Small intestine (tissue), 16 donors: ENCODE results near the gene THOC6. TPM values are rescaled to one million over a fixed set of nuclear protein-coding genes. Genes with fewer than 3 reads are reported as not detected.
A peak's percentile ranks its signal among the peaks of the same experiment; 100 is the strongest.

Experiments used
- DNase-seq, 2 donors: peaks; one replicate each; pipeline versions ENCODE4 v3.0.0 to v3.0.0-alpha.2; 2013
- FAIRE-seq: peaks from 2 replicates; lab custom pipeline; 2012; peaks lifted over from hg19 to GRCh38; lab: Jason Lieb, UNC
- H3K27ac ChIP-seq, 3 donors: one replicate each; pipeline ENCODE4 v1.5.1; 2013; ENCODE audit warnings: low read length in 2 of 3, mild to moderate bottlenecking in 2 of 3, control low read depth in 1 of 3, inconsistent platforms in 1 of 3, low read depth in 1 of 3, moderate library complexity in 1 of 3
- H3K27me3 ChIP-seq, 3 donors: one replicate each; pipeline ENCODE4 v1.6.1; 2013; ENCODE audit warnings: low read length in 3 of 3, inconsistent platforms in 1 of 3; ENCODE audit not compliant: control insufficient read depth in 3 of 3, insufficient read depth in 3 of 3
- H3K36me3 ChIP-seq, 3 donors: one replicate each; pipeline ENCODE4 v1.6.1; 2013; ENCODE audit warnings: low read length in 3 of 3, inconsistent platforms in 1 of 3, low read depth in 1 of 3, mild to moderate bottlenecking in 1 of 3, moderate library complexity in 1 of 3; ENCODE audit not compliant: control insufficient read depth in 3 of 3, insufficient read depth in 2 of 3
- H3K4me1 ChIP-seq, 3 donors: one replicate each; pipeline ENCODE4 v1.6.1; 2013; ENCODE audit warnings: low read length in 2 of 3, inconsistent platforms in 1 of 3, low read depth in 1 of 3, mild to moderate bottlenecking in 1 of 3, moderate library complexity in 1 of 3; ENCODE audit not compliant: control insufficient read depth in 3 of 3, insufficient read depth in 2 of 3
- H3K4me3 ChIP-seq, 3 donors: one replicate each; pipeline ENCODE4 v1.5.1; 2013; ENCODE audit warnings: low read length in 3 of 3, control low read depth in 1 of 3, inconsistent platforms in 1 of 3, low read depth in 1 of 3, mild to moderate bottlenecking in 1 of 3, moderate library complexity in 1 of 3
- H3K9me3 ChIP-seq, 2 donors: one replicate each; pipeline ENCODE4 v1.6.1; 2013; ENCODE audit warnings: low read depth in 1 of 2, low read length in 1 of 2; ENCODE audit not compliant: control insufficient read depth in 2 of 2, insufficient read depth in 1 of 2
- WGBS, 3 donors: extraction: QIAGEN DNeasy Blood & Tissue Kit; methylation state at CpG; one replicate each; pipeline ENCODE4 v1.1.7; 2013; 5-methylcytosine and 5-hydroxymethylcytosine counted together
- long read RNA-seq, 10 donors: transcript quantifications; one replicate each; lab custom pipeline, GENCODE V29; 2026
- polyA plus RNA-seq, 4 donors: library from polyadenylated mRNA; stranded (reverse) in 3 of 4; unstranded in 1 of 4; fragments of 200-250 nt in 3 of 4; fragments of 120-200 nt in 1 of 4; gene quantifications; one replicate each; pipeline versions ENCODE4 v1.2.1 to v1.2.3, GENCODE V29; 2013
- donor health status: healthy with polysubstance abuse.
- donor health status: control.
- donor health status: control.
- donor health status: Bipolar disorder and iron deficiency.
- donor health status: healthy.

The THOC6 gene
- 10 to 100 TPM; 35.9 to 51.4 (median 45.0) TPM for polyA plus RNA-seq
- long read RNA-seq, donor 1: 0 reads
- long read RNA-seq, donor 2, partial matches to known transcripts: 0 of 2 reads
- long read RNA-seq, donor 2, other reads (novel, unspliced or antisense): 0 of 2 reads
- long read RNA-seq, donor 3, transcript THOC6-202 (13 exons, 1,419 nt): major isoform, 5 of 7 reads
- long read RNA-seq, donor 3, partial matches to known transcripts: 0 of 7 reads
- long read RNA-seq, donor 3, other reads (novel, unspliced or antisense): 0 of 7 reads
- long read RNA-seq, donor 4: 0 reads
- long read RNA-seq, donor 5, partial matches to known transcripts: 6 of 8 reads
- long read RNA-seq, donor 5, other reads (novel, unspliced or antisense): 0 of 8 reads
- long read RNA-seq, donor 6, transcript THOC6-202 (13 exons, 1,419 nt): major isoform, 6 of 6 reads
- long read RNA-seq, donor 6, partial matches to known transcripts: 0 of 6 reads
- long read RNA-seq, donor 6, other reads (novel, unspliced or antisense): 0 of 6 reads
- long read RNA-seq, donor 7, partial matches to known transcripts: 0 of 4 reads
- long read RNA-seq, donor 7, other reads (novel, unspliced or antisense): 0 of 4 reads
- long read RNA-seq, donor 8: 0 reads
- long read RNA-seq, donor 9, partial matches to known transcripts: 0 of 1 reads
- long read RNA-seq, donor 9, other reads (novel, unspliced or antisense): 0 of 1 reads
- long read RNA-seq, donor 10, transcript THOC6-202 (13 exons, 1,419 nt): major isoform, 8 of 8 reads
- long read RNA-seq, donor 10, partial matches to known transcripts: 0 of 8 reads
- long read RNA-seq, donor 10, other reads (novel, unspliced or antisense): 0 of 8 reads

DNA sequence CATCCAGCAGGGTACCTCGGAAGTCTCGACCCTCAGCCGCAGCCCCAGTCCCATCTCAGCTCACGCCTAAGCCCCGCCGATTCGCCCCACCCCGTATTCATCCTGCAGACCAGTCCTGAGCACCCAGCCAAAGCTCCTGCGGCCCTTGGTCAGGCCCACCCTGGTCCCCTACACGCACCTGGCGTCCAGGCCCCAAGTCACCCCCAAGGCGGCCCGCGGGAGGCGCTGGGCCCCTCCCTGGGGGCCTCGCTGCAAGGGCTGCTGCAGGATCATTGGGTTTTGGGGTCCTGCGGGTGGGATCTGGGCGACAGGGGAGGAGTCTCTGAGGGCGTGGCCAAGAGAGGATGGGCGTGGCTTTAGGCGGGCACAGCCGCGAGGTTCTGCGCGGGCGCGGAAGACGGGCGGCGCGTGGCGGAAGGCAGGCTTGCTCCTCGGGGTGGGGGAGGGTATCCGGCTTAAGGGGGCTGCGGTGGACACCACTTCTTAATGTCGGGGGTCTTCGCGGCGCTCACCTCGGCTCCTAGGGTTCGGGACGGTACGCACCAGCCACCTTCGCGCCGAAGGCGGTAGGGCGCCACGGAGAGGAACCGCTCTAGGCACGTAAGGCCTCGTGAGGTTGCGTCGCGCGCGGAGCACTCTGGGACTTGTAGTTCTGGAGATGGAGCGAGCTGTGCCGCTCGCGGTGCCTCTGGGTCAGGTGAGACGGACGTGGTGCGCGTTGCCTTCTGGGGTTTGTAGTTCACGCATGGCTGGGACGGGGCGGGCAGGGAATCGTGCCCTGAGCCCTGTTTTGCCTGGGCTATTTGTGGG lies at the start of gene THOC6, which contains the start of gene HCFC1R1:
Gene THOC6, plus strand, starts transcription at position 367 of the 810 bp plus-strand sequence. Its CDS starts 292 bp downstream, at position 659.
Gene HCFC1R1, minus strand, starts transcription at position 274 of the 810 bp plus-strand sequence. Its CDS starts 1 bp downstream, at position 273.
- no peaks in the 10 kb centered on the region for H3K9me3 ChIP-seq
- DNase-seq: peak; percentile 98 to 99
- H3K27me3 ChIP-seq: peaks cover 0 to 4% (median under 1%) of the 10 kb centered on the region in 3 donors
- H3K4me3 ChIP-seq: peak within 1 kb of the TSS; percentile 33 to 97 (median 53)
- H3K36me3 ChIP-seq: peaks cover 0 to 53% (median 5%) of the 10 kb centered on the region in 3 donors
- H3K27ac ChIP-seq: peak within 1 kb of the TSS; percentile 80 to 99 (median 93)
- 1% methylated on average over 53 to 69 of the region's 69 CpGs for WGBS, 3 donors
- peaks cover 2 to 50% (median 17%) of the 10 kb centered on the region in 3 donors for H3K4me1 ChIP-seq
- no peak for FAIRE-seq

DNA sequence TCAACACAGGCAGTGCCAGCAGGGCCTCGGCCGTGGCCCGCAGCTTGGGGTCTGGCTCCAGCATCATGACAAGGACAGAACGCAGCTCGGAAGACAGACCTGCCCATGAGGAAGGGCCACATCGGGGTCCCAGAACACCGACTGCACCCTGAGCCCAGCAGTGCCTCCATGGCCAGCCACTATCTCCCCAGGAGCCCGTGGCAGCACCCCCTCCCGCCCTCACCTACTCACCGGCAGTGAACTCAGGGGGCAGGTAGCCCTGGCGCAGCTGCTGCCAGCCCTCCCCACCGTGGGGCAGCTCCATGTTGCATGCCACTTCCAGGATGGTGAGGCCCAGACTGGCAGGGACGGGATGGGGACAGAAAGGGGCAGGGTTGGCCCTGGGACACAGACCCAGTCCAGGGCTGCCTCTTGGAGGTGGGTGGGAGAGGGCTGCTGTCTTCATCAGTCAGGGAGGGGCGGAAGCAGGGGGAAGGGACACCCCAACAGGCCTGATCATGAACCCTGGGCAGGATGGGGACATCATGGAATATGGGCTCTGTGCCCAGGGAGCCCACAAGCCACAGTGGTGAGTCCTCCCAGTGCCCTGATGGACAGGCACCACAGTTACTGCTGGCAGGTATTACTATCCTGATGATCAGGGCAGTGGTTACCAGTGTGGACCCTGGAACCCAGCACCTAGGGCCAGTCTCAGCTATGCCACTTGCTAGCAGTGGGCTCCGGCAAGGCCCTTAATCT lies 49.3 kb upstream of the THOC6 start:
- no peaks in the 10 kb centered on the region for H3K27me3 ChIP-seq
- H3K4me1 ChIP-seq: peaks cover 0 to 13% (median 0%) of the 10 kb centered on the region in 3 donors
- peaks cover 0 to 71% (median 0%) of the 10 kb centered on the region in 3 donors for H3K36me3 ChIP-seq
- H3K27ac ChIP-seq: no peak overlapping the region
- 91 to 94% (median 93%) methylated on average over 14 to 15 of the region's 15 CpGs for WGBS, 3 donors
- no peaks in the 10 kb centered on the region for H3K9me3 ChIP-seq
- H3K4me3 ChIP-seq: no peak overlapping the region
- DNase-seq (no peak), FAIRE-seq (no peak)

DNA sequence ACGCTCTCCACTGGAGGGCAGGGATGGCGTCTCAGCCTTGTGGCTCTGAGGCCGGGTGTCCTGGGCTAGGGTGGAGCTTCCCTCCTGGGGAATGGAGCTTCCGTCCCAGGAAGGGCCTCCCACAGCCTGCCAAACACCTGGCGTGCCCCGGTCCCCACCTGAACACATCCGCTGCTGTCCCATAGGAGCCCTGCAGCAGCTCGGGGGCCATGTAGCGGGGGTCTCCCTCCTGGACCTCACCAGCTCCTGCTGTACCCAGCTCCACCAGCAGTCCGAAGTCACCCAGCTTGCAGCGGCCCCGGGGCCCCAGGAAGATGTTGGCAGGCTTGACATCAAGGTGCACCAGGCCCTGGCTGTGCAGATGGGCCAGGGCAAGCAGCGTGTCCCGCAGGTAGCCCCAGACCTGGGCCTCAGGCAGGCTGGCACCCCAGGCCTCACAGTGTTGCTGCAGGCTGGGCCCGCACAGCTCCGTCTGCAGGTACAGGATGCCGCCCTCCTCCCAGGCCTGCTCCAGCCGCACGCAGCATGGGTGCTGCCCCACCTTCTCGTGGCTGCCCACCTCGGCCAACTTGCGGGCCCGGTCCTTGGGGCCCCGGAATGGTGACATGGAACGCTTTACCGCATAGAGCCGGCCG lies 48.6 kb upstream of the THOC6 start:
- Histone ChIP-seq H3K27ac (no peak overlapping the region), H3K4me3 (no peak overlapping the region), H3K4me1 (peaks cover 0 to 15% (median 0%) of the 10 kb centered on the region in 3 donors), H3K27me3 (peaks cover 0 to 2% (median 0%) of the 10 kb centered on the region in 3 donors), H3K36me3 (peaks cover 0 to 71% (median 0%) of the 10 kb centered on the region in 3 donors), H3K9me3 (no peaks in the 10 kb centered on the region)
- WGBS, 3 donors: 94 to 95% (median 95%) methylated on average over 27 to 28 of the region's 28 CpGs
- DNase-seq (no peak), FAIRE-seq (no peak)

DNA sequence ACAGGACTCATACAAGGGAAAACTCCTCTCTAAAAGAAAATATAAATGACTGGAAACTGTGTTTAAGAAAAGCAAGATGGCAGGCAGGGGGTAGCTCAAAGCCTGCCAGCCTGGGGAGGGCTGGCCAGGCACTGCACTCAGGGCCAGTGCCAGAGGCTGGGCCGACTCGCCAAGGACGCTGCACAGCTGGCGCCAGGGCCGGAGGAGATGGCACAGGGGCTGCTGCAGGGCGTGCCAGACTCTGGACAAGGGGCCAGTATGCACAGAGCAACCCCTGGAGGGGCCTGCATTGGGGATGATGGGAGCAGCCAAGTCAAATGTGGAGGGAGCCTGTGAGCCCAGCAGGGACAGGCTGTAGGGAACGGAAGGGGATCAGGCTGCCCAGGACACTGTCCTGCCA lies 47.6 kb upstream of the THOC6 start:
- H3K4me3 ChIP-seq: no peak overlapping the region
- H3K36me3 ChIP-seq: peaks cover 0 to 64% (median 0%) of the 10 kb centered on the region in 3 donors
- 91 to 94% (median 93%) methylated on average over 7 of the region's 7 CpGs for WGBS, 3 donors
- H3K27ac ChIP-seq: no peak overlapping the region
- no peak for FAIRE-seq
- peaks cover 0 to 12% (median 0%) of the 10 kb centered on the region in 3 donors for H3K4me1 ChIP-seq
- DNase-seq: no peak
- peaks cover 0 to 2% (median 0%) of the 10 kb centered on the region in 3 donors for H3K27me3 ChIP-seq
- no peaks in the 10 kb centered on the region for H3K9me3 ChIP-seq

DNA sequence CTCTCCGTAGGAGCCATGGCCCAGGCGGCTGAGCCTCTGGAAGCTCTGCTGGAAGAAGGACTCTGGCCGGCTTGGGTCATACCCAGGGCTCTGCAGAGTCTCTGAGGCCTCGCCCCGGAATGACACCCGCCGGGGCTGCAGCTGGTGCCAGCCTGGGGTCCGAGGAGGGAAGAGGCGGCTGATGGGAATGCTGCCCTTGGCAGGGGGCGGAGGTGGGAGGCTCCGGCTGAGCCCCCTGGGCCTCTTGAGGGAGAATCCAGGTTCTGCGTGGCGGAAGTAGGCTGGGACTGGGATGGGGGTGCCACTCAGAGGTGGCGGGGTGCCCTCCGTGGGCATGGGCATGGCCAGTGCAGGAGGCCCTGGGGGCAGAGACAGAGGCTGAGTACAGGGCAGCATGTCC lies 47.2 kb upstream of the THOC6 start:
- Histone ChIP-seq H3K27ac (no peak overlapping the region), H3K27me3 (peaks cover 0 to 2% (median 0%) of the 10 kb centered on the region in 3 donors), H3K4me3 (no peak overlapping the region), H3K36me3 (peaks cover 0 to 59% (median 0%) of the 10 kb centered on the region in 3 donors), H3K4me1 (peaks cover 0 to 17% (median 0%) of the 10 kb centered on the region in 3 donors), H3K9me3 (no peaks in the 10 kb centered on the region)
- DNase-seq (no peak), FAIRE-seq (no peak)
- 78 to 92% (median 84%) methylated on average over 14 to 15 of the region's 15 CpGs for WGBS, 3 donors

DNA sequence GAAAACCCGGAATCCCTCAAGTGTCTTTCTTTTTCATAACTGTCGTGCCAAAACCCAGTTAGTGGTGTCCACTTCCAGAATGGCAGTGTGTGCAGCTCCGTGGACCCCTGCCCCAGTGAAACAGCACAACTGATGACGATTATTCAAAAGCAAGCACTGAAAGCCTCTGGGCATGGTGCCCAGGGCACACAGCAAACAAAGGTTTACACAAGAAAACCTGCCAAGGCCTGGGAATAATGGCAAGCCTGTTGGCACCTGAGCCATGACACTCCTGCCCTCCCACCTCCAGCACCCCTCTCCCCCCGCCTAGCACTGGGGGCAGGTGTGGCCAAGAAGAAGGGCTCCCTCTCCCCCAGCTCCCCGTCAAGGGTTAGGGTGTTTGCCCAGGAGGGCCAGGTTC lies 46.4 kb upstream of the THOC6 start:
- WGBS, 3 donors: 25 to 62% (median 43%) methylated on average over 6 of the region's 6 CpGs
- Histone ChIP-seq H3K36me3 (peaks cover 0 to 51% (median 0%) of the 10 kb centered on the region in 3 donors), H3K9me3 (no peaks in the 10 kb centered on the region), H3K27ac (no peak overlapping the region), H3K4me1 (peaks cover 0 to 17% (median 0%) of the 10 kb centered on the region in 3 donors), H3K4me3 (no peak overlapping the region), H3K27me3 (peaks cover 0 to 2% (median 0%) of the 10 kb centered on the region in 3 donors)
- FAIRE-seq: no peak
- DNase-seq: no peak

DNA sequence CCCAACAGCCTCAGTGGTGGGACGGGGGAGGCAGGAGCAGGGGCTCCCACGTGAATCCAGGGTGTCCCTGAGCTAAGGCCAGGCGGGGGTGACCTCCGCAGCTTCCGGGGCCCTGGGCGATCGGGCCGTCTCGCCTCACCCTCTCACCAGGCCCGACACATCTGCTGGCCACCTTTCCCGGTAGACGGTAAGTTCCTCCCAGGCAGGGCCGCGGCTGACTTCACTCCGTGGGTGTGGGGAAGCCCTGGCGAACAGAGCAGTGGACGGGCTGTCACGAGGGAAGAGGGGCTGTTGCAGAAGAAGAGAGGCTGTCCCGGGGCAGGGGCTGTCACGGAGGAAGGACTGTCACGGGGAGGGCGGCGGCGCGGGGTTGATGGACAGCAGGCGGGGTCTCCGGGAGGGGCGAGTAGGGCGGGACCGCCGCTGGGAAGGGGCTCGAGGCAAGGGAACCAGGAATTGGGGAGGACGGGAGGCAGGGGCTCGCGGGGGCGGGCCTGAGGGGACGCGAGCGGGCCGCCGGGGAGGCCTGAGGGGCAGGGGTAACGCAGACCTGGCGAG lies 44.1 kb upstream of the THOC6 start:
- DNase-seq: no peak
- peaks cover 0 to 30% (median 0%) of the 10 kb centered on the region in 3 donors for H3K36me3 ChIP-seq
- no peaks in the 10 kb centered on the region for H3K9me3 ChIP-seq
- no peak overlapping the region for H3K27ac ChIP-seq
- peaks cover 0 to 2% (median 0%) of the 10 kb centered on the region in 3 donors for H3K27me3 ChIP-seq
- FAIRE-seq: no peak
- peaks cover 0 to 17% (median 0%) of the 10 kb centered on the region in 3 donors for H3K4me1 ChIP-seq
- WGBS, 3 donors: 2 to 7% (median 4%) methylated on average over 31 to 43 of the region's 43 CpGs
- peak overlapping the region; percentile 42 to 90 (median 78) for H3K4me3 ChIP-seq
